Measurements from ENCODE around the gene TRAPPC5. TPM values are rescaled to one million over a fixed set of nuclear protein-coding genes. Genes with fewer than 3 reads are reported as not detected.
A peak's percentile ranks its signal among the peaks of the same experiment; 100 is the strongest.

The TRAPPC5 gene
- total RNA-seq, 1 experiment from 2014 or later: 77.4 TPM

DNA sequence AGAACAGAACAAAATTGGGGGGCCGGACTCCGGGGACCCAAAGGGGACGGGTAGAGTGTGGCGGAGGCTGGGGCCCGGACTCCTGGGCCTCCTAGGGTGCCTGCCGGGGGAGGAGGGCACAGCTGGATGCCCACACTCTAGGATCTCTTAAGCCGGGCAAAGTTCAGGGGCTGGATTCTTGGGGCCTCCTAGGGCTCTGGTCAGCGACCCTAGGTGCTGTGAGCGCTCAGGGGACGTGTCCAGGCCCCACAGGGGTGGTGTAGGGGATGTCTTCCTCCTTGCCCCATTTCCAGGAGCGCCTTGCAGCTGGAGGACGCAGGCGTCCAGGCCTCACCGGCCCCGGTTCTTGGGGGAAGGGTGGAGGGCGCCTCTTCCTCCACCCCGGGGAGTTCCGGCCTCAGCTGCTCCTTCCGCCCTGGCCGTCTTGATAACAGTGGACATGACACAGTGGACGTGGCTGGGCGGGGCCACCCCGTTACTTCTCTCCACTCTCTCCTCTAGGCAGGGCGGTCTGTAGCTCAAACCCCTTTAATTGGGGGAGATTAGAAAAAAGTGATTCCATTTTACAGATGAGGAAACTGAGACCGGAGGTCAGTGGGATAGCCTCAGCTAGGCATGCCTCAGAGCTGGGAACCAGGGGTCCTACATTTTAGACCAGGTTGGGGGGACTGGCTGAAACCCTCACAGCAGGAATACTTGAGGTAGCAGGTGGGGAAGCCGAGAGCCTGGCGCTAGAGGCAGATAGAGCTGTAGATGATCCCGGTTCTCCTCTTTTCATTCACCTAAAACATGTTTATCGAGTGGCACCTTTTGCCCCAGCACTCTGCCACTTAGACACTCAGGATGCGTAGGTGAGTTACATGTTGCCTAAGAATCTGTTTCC lies 43.0 kb upstream of the TRAPPC5 start:
- no peak overlapping the region for H2BK5ac ChIP-seq (ENCODE audit: insufficient read length, low read length)
- no peaks in the 10 kb centered on the region for H3K9me3 ChIP-seq (ENCODE audit: control insufficient read depth, low read depth, low read length)
- peaks cover 7 to 13% (median 11%) of the 10 kb centered on the region in 3 experiments for H3K36me3 Mint-ChIP-seq (ENCODE audit: insufficient read depth in 1 of 3, low read depth in 3 of 3)
- no peak overlapping the region for H2BK15ac ChIP-seq (ENCODE audit: low read depth, low read length)
- peaks cover 30% of the 10 kb centered on the region for H3K27me3 Mint-ChIP-seq (ENCODE audit: low read depth)
- H3K23ac ChIP-seq (ENCODE audit: insufficient read length, low read depth, low read length): no peak overlapping the region
- TF ChIP-seq, protein P1, sequence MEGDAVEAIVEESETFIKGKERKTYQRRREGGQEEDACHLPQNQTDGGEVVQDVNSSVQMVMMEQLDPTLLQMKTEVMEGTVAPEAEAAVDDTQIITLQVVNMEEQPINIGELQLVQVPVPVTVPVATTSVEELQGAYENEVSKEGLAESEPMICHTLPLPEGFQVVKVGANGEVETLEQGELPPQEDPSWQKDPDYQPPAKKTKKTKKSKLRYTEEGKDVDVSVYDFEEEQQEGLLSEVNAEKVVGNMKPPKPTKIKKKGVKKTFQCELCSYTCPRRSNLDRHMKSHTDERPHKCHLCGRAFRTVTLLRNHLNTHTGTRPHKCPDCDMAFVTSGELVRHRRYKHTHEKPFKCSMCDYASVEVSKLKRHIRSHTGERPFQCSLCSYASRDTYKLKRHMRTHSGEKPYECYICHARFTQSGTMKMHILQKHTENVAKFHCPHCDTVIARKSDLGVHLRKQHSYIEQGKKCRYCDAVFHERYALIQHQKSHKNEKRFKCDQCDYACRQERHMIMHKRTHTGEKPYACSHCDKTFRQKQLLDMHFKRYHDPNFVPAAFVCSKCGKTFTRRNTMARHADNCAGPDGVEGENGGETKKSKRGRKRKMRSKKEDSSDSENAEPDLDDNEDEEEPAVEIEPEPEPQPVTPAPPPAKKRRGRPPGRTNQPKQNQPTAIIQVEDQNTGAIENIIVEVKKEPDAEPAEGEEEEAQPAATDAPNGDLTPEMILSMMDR (conservative IDR thresholded peaks at IDR 0.05): no peak
- H3K4me1 ChIP-seq (ENCODE audit: insufficient read depth, low read length): no peaks in the 10 kb centered on the region
- no peaks in the 10 kb centered on the region for H3K9me3 Mint-ChIP-seq
- H3K4ac ChIP-seq (ENCODE audit: low read depth, low read length): no peak overlapping the region
- no peaks in the 10 kb centered on the region for H3K23me2 ChIP-seq (ENCODE audit: insufficient read length, low read depth, low read length, poor library complexity, severe bottlenecking)
- no peak overlapping the region for H3T11ph ChIP-seq (ENCODE audit: low read length)
- no peak overlapping the region for H2BK120ac ChIP-seq (ENCODE audit: low read depth, low read length, poor library complexity, severe bottlenecking)
- H3K27ac ChIP-seq (ENCODE audit: insufficient read length, low read depth, low read length): no peak overlapping the region
- H3K4me1 Mint-ChIP-seq: peaks cover 0 to 5% of the 10 kb centered on the region in 2 experiments; a peak in 1 of 4 replicates
- H2BK20ac ChIP-seq (ENCODE audit: low read depth, low read length, poor library complexity, severe bottlenecking): no peak overlapping the region
- no peak overlapping the region for H3K56ac ChIP-seq (ENCODE audit: insufficient read length, low read depth, low read length)
- no peak overlapping the region for H3K18ac ChIP-seq (ENCODE audit: insufficient read length, low read depth, low read length)
- no CpG with 5 or more reads among the region's 30 CpGs for WGBS (ENCODE audit: extremely low coverage, insufficient read length, low lambda C conversion rate)
- no peak for DNase-seq
- peak overlapping the region; percentile 79 to 81 for H3K4me3 Mint-ChIP-seq
- H3K79me2 ChIP-seq (ENCODE audit: insufficient read depth, low read length): no peaks in the 10 kb centered on the region
- H4K20me1 ChIP-seq (ENCODE audit: control insufficient read depth, insufficient read depth, insufficient read length): no peaks in the 10 kb centered on the region
- no peaks in the 10 kb centered on the region for H3K79me1 ChIP-seq (ENCODE audit: insufficient read depth, low read depth, low read length, poor library complexity, severe bottlenecking)
- H3K27ac Mint-ChIP-seq: no peak overlapping the region
- no peak overlapping the region for H2AFZ ChIP-seq (ENCODE audit: low read length)
- H3K4me2 ChIP-seq (ENCODE audit: insufficient read depth, insufficient read length, low read length): peak overlapping the region; percentile 55
- no peak overlapping the region for H3K14ac ChIP-seq (ENCODE audit: insufficient read depth, low read length)
- H4K8ac ChIP-seq (replicated peaks; ENCODE audit: insufficient read length, low read depth, low read length): no peak overlapping the region
- no peak overlapping the region for H4K5ac ChIP-seq (ENCODE audit: insufficient read length, low read depth, low read length)
- H2AK5ac ChIP-seq (ENCODE audit: insufficient read length, low read length): no peak overlapping the region
- no peak overlapping the region for H2BK12ac ChIP-seq (ENCODE audit: insufficient read length, low read depth, low read length)
- peaks cover 16% of the 10 kb centered on the region; the same call in 1 of the 2 replicates for H3K27me3 ChIP-seq (ENCODE audit: insufficient read depth, low read length)
- H3K9ac ChIP-seq (ENCODE audit: extremely low read depth, insufficient read length, low read length): no peak overlapping the region
- no peak overlapping the region for H4K91ac ChIP-seq (ENCODE audit: insufficient read length, low read depth, low read length)

Data from H9 (cell line).